ENCODE measurements around the gene DECR2. TPM values are rescaled to one million over a fixed set of nuclear protein-coding genes. Genes with fewer than 3 reads are reported as not detected.

DECR2 gene
- total and polyA plus RNA-seq, 2 of the 13 experiments (the other 11 are each of a cell fraction or from before 2014, with no cell fraction given) = 36.3 to 44.6 TPM

GRCh38 chr16:396605-397004 lies 5.1 kb upstream of the DECR2 start (continued):
- TF ChIP-seq SMARCC2 (IDR thresholded peaks at IDR 0.05) (no peak), GTF3A (CRISPR knock-in tag; conservative IDR thresholded peaks at IDR 0.05) (no peak), ZNF709 (CRISPR knock-in tag; IDR thresholded peaks at IDR 0.05) (no peak), MXI1 (IDR thresholded peaks at IDR 0.05; ENCODE audit: borderline replicate concordance, low read depth, low read length) (peak; percentile 35; the same call in 1 of the 3 replicates), E2F1 (CRISPR knock-in tag; IDR thresholded peaks at IDR 0.05) (0 out of 2 replicates have a peak, but pooled peaks have one; percentile 45), ZNF737 (CRISPR knock-in tag; IDR thresholded peaks at IDR 0.05; ENCODE audit: borderline replicate concordance) (no peak), ETV6 (CRISPR knock-in tag; conservative IDR thresholded peaks at IDR 0.05) (no peak), SOX13 (IDR thresholded peaks at IDR 0.05) (no peak), SOX13 (CRISPR knock-in tag; conservative IDR thresholded peaks at IDR 0.05 in 1 of 2, IDR thresholded peaks at IDR 0.05 in 1 of 2) (peak in 1 of 2 experiments; percentile 5; a peak in 1 of 4 replicates), ZNF20 (CRISPR knock-in tag; IDR thresholded peaks at IDR 0.05) (no peak), CERS6 (CRISPR knock-in tag; IDR thresholded peaks at IDR 0.05) (no peak), MYNN (CRISPR knock-in tag; IDR thresholded peaks at IDR 0.05; ENCODE audit: low read depth) (no peak), RFXAP (CRISPR knock-in tag; IDR thresholded peaks at IDR 0.05; ENCODE audit: borderline replicate concordance) (no peak), FOXK1 (CRISPR knock-in tag; IDR thresholded peaks at IDR 0.05; ENCODE audit: borderline replicate concordance, low read depth) (no peak), SNAI1 (CRISPR knock-in tag; IDR thresholded peaks at IDR 0.05; ENCODE audit: borderline replicate concordance) (no peak), ZSCAN22 (CRISPR knock-in tag; IDR thresholded peaks at IDR 0.05) (no peak), RNF2 (conservative IDR thresholded peaks at IDR 0.05; ENCODE audit: low read depth) (no peak), GATA4 (IDR thresholded peaks at IDR 0.05; ENCODE audit: borderline replicate concordance, low read depth) (no peak), MTA3 (CRISPR knock-in tag; IDR thresholded peaks at IDR 0.05) (no peak), ZNF44 (CRISPR knock-in tag; IDR thresholded peaks at IDR 0.05) (no peak)
- TF ChIP-seq, protein P1, sequence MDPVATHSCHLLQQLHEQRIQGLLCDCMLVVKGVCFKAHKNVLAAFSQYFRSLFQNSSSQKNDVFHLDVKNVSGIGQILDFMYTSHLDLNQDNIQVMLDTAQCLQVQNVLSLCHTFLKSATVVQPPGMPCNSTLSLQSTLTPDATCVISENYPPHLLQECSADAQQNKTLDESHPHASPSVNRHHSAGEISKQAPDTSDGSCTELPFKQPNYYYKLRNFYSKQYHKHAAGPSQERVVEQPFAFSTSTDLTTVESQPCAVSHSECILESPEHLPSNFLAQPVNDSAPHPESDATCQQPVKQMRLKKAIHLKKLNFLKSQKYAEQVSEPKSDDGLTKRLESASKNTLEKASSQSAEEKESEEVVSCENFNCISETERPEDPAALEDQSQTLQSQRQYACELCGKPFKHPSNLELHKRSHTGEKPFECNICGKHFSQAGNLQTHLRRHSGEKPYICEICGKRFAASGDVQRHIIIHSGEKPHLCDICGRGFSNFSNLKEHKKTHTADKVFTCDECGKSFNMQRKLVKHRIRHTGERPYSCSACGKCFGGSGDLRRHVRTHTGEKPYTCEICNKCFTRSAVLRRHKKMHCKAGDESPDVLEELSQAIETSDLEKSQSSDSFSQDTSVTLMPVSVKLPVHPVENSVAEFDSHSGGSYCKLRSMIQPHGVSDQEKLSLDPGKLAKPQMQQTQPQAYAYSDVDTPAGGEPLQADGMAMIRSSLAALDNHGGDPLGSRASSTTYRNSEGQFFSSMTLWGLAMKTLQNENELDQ (CRISPR knock-in tag; IDR thresholded peaks at IDR 0.05; ENCODE audit: borderline replicate concordance) = no peak
- TF ChIP-seq, protein P2, sequence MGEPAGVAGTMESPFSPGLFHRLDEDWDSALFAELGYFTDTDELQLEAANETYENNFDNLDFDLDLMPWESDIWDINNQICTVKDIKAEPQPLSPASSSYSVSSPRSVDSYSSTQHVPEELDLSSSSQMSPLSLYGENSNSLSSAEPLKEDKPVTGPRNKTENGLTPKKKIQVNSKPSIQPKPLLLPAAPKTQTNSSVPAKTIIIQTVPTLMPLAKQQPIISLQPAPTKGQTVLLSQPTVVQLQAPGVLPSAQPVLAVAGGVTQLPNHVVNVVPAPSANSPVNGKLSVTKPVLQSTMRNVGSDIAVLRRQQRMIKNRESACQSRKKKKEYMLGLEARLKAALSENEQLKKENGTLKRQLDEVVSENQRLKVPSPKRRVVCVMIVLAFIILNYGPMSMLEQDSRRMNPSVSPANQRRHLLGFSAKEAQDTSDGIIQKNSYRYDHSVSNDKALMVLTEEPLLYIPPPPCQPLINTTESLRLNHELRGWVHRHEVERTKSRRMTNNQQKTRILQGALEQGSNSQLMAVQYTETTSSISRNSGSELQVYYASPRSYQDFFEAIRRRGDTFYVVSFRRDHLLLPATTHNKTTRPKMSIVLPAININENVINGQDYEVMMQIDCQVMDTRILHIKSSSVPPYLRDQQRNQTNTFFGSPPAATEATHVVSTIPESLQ (CRISPR knock-in tag; conservative IDR thresholded peaks at IDR 0.05) = no peak
- TF ChIP-seq, protein P3, sequence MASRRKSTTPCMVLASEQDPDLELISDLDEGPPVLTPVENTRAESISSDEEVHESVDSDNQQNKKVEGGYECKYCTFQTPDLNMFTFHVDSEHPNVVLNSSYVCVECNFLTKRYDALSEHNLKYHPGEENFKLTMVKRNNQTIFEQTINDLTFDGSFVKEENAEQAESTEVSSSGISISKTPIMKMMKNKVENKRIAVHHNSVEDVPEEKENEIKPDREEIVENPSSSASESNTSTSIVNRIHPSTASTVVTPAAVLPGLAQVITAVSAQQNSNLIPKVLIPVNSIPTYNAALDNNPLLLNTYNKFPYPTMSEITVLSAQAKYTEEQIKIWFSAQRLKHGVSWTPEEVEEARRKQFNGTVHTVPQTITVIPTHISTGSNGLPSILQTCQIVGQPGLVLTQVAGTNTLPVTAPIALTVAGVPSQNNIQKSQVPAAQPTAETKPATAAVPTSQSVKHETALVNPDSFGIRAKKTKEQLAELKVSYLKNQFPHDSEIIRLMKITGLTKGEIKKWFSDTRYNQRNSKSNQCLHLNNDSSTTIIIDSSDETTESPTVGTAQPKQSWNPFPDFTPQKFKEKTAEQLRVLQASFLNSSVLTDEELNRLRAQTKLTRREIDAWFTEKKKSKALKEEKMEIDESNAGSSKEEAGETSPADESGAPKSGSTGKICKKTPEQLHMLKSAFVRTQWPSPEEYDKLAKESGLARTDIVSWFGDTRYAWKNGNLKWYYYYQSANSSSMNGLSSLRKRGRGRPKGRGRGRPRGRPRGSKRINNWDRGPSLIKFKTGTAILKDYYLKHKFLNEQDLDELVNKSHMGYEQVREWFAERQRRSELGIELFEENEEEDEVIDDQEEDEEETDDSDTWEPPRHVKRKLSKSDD (CRISPR knock-in tag; IDR thresholded peaks at IDR 0.05; ENCODE audit: low read depth) = no peak

Measured in HepG2 (cell line).